ENCODE data around the gene TLE5.
"Not testable (repeated sequence)": the region's sequence is repeated elsewhere in the genome, so short reads cannot be mapped to it uniquely, and the experiment has no call there.

TLE5 gene

DNA sequence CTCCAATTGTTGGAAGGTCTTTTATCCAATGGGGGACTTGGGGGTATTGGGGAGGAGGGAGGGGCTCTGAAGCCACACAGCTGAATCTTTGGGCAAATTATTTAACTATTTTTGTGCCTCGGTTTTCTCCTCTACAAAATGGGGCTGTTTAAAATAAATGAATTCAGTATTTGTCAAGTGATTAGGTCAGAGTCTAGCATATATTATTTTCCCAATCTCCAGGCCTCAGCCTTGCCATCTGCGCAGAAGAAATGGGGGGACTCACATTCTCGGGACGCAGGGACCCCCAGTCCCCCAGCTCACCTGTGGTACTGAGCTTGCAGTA, 1.5 kb downstream of the TLE5 start:
- no peak for DNase-seq

DNA sequence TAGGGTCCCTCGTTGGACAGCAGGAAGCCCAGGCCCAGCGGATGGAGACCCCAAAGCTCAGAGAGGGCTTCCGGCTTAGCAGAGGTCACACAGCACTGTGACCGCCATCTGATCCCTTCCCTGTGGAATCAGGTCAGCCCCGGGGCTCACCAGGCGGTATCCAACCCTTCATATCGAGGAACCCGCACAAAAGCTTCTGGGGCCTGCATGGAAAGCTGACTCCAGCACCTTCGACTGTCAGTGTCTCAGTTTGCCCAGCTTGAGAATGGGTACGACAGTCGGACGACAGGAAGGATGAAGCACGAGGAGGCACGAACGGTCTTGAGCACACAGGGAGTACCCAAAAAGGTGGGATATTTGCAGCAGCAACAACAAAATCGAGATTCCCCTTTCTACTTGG, 2.6 kb downstream of the TLE5 start:
- DNase-seq = no peak

GRCh38 chr19:3058821-3059314, 3.4 kb downstream of the TLE5 start:
- DNase-seq = no peak

DNA sequence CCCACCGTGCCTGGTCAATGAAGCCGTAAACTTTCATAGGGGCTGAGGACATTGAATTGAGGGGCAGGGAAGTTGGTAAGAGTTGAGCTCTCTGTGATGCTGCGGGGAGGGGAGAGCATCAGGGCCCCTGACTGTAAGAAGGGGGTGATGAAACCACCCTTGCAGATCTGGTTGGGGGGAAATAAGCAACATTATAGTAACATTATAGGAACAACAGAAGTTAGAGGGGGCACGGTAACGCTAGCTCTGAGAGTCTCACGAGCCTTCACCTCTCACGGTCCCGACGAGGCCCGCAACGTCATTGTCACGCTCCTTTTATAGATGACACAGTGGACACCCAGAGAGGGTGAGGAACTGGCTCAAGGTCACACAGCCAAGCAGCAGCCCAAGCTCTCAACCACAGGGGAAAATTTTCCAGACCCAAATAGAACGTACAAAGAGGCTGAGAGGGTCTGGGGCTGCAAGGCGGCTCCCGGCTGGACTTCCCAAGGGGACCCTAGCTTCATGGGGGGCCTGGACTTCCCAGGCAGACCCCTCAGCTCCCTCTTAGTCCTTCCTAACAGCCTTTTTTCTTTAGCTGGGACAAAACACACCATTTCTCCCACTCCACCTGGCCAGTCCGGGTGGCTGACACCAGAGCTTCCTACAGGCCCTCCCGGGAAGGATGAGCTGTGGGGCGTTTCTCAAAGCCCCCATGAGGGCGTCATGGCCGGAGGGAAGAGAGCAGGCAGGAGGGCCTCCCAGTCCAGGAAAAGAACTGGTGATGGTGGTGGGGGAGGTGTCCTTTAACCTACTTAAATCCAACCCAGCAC, 4.1 kb downstream of the TLE5 start:
- no peak for DNase-seq

DNA sequence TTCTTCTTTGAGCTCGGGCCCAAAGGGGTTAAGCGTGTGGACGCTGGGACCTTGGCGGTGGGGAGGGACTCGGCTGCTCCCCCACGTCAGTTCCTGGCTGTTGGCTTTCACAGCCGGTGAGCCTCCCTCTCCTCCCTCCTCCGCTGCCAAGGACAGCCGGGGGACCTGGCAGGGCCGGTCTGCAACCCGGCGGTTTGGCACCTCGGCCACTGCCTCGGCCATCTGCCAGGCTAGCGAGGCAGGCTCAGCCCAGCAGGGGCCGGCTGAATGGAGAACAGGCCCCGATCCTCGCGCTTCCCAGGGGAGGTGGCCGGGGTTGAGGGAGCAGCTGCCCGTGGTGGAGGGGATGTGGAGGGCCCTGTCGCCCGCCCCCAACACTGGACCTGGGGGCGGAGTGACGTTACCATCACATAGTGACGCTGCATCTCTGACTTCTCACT, 5.0 kb downstream of the TLE5 start:
- DNase-seq = no peak

DNA sequence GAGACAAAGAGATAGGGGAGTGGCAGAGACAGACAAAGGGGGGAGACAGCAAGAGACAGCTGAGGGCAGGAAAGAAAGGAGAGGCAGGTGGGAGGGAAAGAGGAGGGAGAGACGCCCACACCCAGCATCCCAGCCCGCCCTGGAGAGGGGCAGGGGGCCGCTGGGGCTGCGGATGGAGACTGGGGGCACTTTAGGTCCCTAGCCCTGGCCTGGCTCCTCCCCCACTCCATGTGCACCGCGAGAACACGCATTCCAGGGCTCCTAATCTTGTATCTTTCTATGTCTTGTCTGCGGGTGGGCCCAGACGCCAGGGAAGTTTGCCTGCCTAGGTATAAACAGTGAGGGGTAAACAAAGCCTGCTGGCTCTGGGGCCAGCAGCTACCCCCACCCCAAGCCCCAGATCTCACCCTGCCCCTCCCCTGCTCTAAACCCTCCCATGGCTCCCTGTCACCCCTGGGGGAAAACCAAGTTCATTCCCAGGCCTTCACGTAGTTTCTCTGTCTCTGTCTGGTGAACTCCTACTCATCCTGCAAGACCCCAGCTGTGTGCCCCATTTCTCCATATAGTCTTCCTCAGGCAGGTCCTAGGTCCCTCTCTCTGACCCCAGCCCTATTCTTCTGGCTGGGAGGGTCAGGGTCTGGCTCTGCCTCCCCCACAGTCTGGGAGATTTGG, 5.7 kb downstream of the TLE5 start:
- DNase-seq = no peak

- DNase-seq = peak; percentile 69
Observed at GRCh38 chr19:3055741-3056416, 6.4 kb downstream of the TLE5 start.

- DNase-seq = no peak
Observed at GRCh38 chr19:3054972-3055740, 7.1 kb downstream of the TLE5 start.

DNA sequence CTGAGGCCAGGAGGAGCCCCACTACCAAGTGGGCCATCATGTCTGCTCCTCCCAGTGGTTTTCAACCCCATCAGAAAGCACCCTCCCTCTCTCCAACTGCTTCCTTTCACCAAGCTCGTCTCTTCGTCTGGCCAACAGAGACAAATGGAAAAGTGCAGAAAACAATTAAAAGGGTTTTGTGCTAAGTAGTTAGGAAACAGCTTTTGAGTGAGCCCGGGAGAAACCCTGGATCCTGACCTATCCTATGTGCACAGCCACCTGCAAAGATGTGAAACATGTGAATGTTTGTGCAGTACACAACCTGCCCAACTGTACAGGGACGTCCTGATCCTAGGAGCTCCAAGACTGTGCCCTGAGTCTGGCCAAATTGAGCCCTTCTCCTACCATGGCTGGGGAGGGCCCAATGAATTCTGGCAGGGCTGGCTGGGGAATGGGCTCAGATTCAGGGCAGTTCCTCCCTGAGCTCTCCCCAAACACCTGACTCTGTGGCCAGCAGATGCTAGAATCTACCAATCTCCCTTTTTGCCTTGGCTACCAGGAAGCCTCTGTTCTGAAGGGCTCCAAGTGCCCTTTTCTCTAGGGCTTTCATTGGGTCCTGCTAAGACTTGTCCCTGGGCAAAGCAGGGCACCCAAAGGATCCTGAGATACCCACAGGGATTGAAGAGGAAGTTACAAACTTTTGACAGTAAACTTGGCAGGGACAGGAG, 7.9 kb downstream of the TLE5 start:
- no peak for DNase-seq

DNA sequence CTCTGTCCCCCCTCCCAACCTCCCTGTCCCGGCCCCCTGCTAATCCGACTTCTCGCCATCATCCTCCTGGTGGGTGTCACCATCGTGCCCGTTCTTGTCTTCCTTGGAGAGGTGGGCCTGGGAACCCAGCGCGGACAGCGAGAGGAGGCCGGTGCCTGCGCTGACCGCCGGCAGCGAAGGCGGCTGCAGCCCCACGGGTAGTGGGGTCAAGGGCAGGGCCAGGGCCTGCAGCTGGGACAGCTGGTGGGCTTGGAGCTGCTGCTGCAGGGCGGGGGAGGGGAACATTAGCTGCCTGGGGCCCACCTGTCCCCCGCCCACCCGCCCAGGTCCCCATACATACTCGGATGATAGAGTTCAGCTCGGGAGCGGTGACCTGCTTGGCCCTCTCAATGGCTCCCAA, 8.5 kb downstream of the TLE5 start:
- no peak for DNase-seq

DNA sequence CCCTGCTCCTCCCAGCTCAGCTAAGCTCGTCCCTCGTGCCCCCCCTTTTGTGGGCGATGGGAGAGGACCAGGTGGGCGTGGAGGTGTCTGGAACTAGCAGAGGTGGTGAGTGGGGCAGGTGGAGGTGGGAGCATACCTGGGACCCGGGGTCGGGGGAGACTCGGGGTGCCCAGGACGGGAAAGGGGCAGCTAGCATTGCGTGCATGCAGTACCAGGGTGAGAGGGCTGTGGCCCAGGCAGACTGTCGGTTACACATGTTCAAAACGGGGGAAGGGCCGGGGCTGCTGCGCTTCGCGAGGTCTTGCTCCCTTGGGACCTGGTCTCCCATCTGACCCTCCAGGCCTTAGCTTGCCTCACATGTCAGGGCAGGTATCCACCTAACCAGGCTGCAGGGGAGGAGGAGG, 9.1 kb downstream of the TLE5 start:
- no peak for DNase-seq

GRCh38 chr19:3050016-3050415, 12.3 kb downstream of the TLE5 start:
- DNase-seq = not testable (repeated sequence)

GRCh38 chr19:3049089-3049488, 13.2 kb downstream of the TLE5 start:
- no peak for DNase-seq

DNA sequence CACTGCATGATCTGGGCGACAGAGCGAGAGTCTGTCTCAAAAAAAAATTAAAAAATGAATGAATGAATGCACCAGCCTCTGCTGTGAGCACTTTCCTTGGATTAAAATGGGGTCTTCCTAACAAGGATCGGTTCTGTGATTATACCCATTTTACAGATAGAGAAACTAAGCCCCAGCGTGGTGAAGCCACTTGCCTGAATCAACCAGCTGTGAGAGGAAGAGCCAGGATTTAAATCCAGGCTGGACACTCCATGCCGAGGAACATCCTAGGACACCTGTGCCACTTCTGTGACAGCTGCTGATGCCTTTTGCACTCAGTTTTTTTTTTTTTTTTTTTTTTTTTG, 14.1 kb downstream of the TLE5 start:
- DNase-seq = no peak

- DNase-seq = peak; percentile 90
Observed at GRCh38 chr19:3047496-3048189, 14.7 kb downstream of the TLE5 start.

DNA sequence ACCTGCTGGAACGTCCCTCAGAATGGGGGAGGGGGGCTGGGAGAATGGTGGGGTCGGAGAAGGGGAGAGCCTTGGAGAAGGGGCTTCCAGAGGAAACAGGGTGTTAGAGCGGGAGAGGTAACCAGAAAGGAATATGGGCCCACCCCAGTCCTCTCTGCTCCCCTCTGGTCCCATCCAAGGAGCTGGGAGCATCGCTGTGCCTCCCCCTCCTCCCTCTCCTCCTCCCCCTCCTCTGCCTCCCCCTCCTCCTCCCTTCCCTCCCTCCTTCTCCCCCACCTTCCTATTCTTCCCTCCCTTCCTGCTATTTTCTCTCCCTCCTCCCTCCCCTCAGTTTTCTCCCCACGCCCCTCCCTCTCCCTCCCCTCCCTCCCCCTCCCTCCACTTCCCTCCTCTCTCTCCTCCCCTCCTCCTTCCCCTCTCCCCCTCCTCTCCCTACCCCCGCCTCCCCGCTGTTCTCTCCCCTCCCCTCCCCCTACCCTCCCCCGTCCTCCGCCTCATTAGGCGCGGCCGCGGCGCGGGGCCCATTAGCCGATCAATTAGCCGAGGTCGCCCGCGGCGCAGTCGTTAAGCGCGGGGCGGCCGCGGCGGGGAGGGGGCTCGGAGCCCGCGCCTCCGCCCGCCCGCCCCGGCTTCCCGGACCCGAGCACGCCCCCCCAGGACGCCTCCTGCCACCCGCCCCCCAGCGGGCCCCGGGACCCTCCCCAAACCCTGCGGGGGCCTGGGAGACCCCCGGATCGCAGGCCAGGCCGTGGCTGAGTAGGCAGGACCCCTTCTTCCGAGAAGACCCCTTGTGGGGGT, 15.4 kb downstream of the TLE5 start:
- DNase-seq = no peak

DNA sequence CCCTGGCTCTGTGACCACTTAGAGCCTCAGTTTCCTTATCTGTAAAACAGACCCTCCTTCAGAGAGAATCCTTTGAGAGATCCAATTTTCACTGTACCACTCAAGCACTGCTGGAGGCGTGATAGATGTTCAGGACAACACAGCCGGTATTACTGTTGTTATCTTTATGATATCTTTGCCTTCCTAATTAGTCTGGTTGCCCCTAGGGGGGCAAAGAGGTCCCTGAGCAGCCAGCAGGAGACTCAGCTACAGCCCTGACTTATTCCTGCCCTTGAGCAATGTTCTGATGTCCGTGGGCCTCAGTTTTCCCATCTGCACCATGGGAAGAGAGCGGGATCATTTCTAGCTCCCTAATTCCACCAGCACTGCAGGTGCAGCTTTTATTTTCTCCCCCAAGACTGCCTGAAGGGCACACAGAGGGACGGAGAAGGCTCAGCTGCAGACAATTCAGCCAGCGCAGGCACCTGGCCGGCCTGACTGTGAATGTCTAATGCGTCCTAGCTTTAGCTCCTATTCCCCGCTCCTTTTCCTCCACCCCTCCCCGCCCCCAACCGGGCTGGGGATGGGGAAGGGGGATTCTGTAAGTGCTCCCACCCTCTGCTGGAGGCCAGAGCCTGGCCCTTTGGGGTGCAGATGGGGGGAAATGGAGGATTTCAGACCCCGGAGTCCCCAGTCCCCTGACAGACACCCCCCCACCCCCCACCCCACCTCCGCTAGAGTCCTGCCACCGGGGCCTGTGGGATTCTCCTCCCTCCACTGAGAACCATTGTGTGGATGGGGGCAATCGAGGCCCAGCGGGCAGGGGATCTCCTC, 16.2 kb downstream of the TLE5 start:
- no peak for DNase-seq

DNA sequence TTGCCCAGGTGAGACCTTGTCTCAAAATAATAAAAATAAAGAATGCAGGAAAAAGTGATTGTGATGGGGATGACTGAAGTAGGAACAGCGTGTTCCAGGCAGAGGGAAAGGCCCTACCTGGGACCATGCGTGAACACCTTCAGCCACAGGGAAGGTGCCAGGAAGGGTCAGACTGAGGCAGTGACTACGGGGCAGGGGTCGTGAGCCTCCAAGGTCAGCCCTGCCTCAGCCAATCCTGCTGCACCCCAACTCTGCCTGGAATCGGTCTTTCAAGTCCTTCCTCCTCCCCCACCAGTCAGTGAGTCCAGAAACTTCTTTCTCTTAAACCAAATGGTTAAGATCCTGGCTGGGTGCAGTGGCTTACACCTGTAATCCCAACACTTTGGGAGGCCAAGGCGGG, 17.1 kb downstream of the TLE5 start:
- no peak for DNase-seq

- no peak for DNase-seq
Observed at GRCh38 chr19:3042621-3043267, 19.6 kb downstream of the TLE5 start.
